Gastrocnemius medialis (tissue), 4 donors: ENCODE results near the gene SAP30. TPM values are rescaled to one million over a fixed set of nuclear protein-coding genes. Genes with fewer than 3 reads are reported as not detected.

Experiments
- ATAC-seq, 2 donors: fragments of 150-250 bp; one replicate each; pipeline ENCODE4 v1.9.1; 2016
- DNase-seq, 2 donors: peaks; one replicate each; pipeline ENCODE4 v3.0.0-alpha.2; 2019
- H3K27ac ChIP-seq, 4 donors: fragments of 200-600 bp; sonication (generic); 1 replicate in 1 of 4; 2 replicates in 3 of 4; pipeline ENCODE4 v1.5.1; 2016 to 2018; ENCODE audit warnings: mild to moderate bottlenecking in 2 of 4, moderate library complexity in 1 of 4
- H3K27me3 ChIP-seq, 3 donors: fragments of 200-600 bp; sonication (generic) in 2 of 3; 1 replicate in 1 of 3; 2 replicates in 2 of 3; pipeline versions ENCODE4 v1.5.1 to v1.6.0; 2016 to 2019; ENCODE audit warnings: mild to moderate bottlenecking in 1 of 3, moderate library complexity in 1 of 3
- H3K36me3 ChIP-seq, 2 donors: fragments of 200-600 bp; sonication (generic) in 1 of 2; one replicate each; pipeline ENCODE4 v1.5.1; 2017 to 2018
- H3K4me1 ChIP-seq, 2 donors: fragments of 200-600 bp; sonication (generic) in 1 of 2; one replicate each; pipeline ENCODE4 v1.5.1; 2016 to 2017; ENCODE audit warnings: mild to moderate bottlenecking in 2 of 2
- H3K4me3 ChIP-seq, 4 donors: fragments of 200-600 bp; sonication (generic) in 3 of 4; 1 replicate in 1 of 4; 2 replicates in 3 of 4; pipeline ENCODE4 v1.5.1; 2016 to 2019; ENCODE audit warnings: mild to moderate bottlenecking in 2 of 4
- H3K9me3 ChIP-seq, 3 donors: fragments of 200-600 bp; sonication (generic) in 2 of 3; 1 replicate in 1 of 3; 2 replicates in 2 of 3; pipeline ENCODE4 v1.5.1; 2016 to 2019
- CTCF ChIP-seq, 5 experiments: fragments of 450-650 bp in 3 of 5; fragments of 200-600 bp in 2 of 5; sonication (generic) in 2 of 5; IDR thresholded peaks in 4 of 5; conservative IDR thresholded peaks in 1 of 5; 1 replicate in 4 of 5; 2 replicates in 1 of 5; pipeline ENCODE4 v1.5.1; 2016 to 2019; ENCODE audit warnings: antibody characterized with exemption in 5 of 5, mild to moderate bottlenecking in 3 of 5, moderate library complexity in 3 of 5
- POLR2A ChIP-seq, 2 donors: fragments of 450-650 bp; IDR thresholded peaks; one replicate each; pipeline ENCODE4 v1.6.1; 2017; ENCODE audit warnings: antibody characterized with exemption in 2 of 2, mild to moderate bottlenecking in 2 of 2, moderate library complexity in 2 of 2
- in situ Hi-C, 4 donors: fragments of 200-750 bp; cut with MboI; loops; one replicate each; pipeline versions ENCODE4 v1.15.0 to v1.8.0; 2017; ENCODE audit warnings: low sequenced_read_pairs in 4 of 4
- intact Hi-C: fragments of 100-400 bp; cut with DNase I; formaldehyde crosslinking; loops from one replicate; pipeline ENCODE4 v1.15.1; 2023; ENCODE audit warnings: low total_unique reads
- total RNA-seq, 4 donors: library from RNA; depleted of rRNA; stranded (reverse); fragments of >200 nt; gene quantifications; one replicate each; pipeline versions ENCODE4 v1.1.0 to v1.2.3, GENCODE V29; 2016

SAP30 gene
- total RNA-seq, 4 donors from 2014 or later, result 13.3 to 24.8 (median 18.2) TPM

GRCh38 chr4:173381610-173382009 lies 10.9 kb downstream of the SAP30 start:
- Histone ChIP-seq H3K9me3 (no peaks in the 10 kb centered on the region), H3K4me1 (no peaks in the 10 kb centered on the region), H3K36me3 (no peaks in the 10 kb centered on the region), H3K27ac (no peak overlapping the region), H3K4me3 (no peak overlapping the region), H3K27me3 (no peaks in the 10 kb centered on the region)
- TF ChIP-seq CTCF (IDR thresholded peaks at IDR 0.05 in 4 of 5, conservative IDR thresholded peaks at IDR 0.05 in 1 of 5) (no peak), POLR2A (IDR thresholded peaks at IDR 0.05) (no peak)
- intact Hi-C loops (no loop called here), in situ Hi-C loops (no loop called here)
- no peak for ATAC-seq
- DNase-seq, result no peak

GRCh38 chr4:173382349-173382748 lies 11.6 kb downstream of the SAP30 start:
- intact Hi-C loops (no loop called here), in situ Hi-C loops (no loop called here)
- H3K9me3 ChIP-seq, result no peaks in the 10 kb centered on the region
- H3K4me3 ChIP-seq, result no peak overlapping the region
- H3K27me3 ChIP-seq, result no peaks in the 10 kb centered on the region
- no peak overlapping the region for H3K27ac ChIP-seq
- ATAC-seq (no peak), DNase-seq (no peak)
- TF ChIP-seq CTCF (IDR thresholded peaks at IDR 0.05 in 4 of 5, conservative IDR thresholded peaks at IDR 0.05 in 1 of 5) (no peak), POLR2A (IDR thresholded peaks at IDR 0.05) (no peak)
- H3K36me3 ChIP-seq, result no peaks in the 10 kb centered on the region
- no peaks in the 10 kb centered on the region for H3K4me1 ChIP-seq

GRCh38 chr4:173386751-173387150 lies 16.0 kb downstream of the SAP30 start:
- DNase-seq (no peak), ATAC-seq (no peak)
- intact Hi-C loops (no loop called here), in situ Hi-C loops (no loop called here)
- Histone ChIP-seq H3K9me3 (no peaks in the 10 kb centered on the region), H3K4me3 (no peak overlapping the region), H3K27me3 (no peaks in the 10 kb centered on the region), H3K36me3 (no peaks in the 10 kb centered on the region), H3K4me1 (no peaks in the 10 kb centered on the region), H3K27ac (no peak overlapping the region)
- TF ChIP-seq POLR2A (IDR thresholded peaks at IDR 0.05) (no peak), CTCF (IDR thresholded peaks at IDR 0.05 in 4 of 5, conservative IDR thresholded peaks at IDR 0.05 in 1 of 5) (no peak)

- intact Hi-C loops (no loop called here), in situ Hi-C loops (no loop called here)
- Histone ChIP-seq H3K36me3 (peaks cover 0 to 12% of the 10 kb centered on the region in 2 donors), H3K9me3 (no peaks in the 10 kb centered on the region), H3K4me3 (no peak overlapping the region), H3K4me1 (no peaks in the 10 kb centered on the region), H3K27me3 (no peaks in the 10 kb centered on the region), H3K27ac (no peak overlapping the region)
- ATAC-seq (no peak), DNase-seq (no peak)
- TF ChIP-seq POLR2A (IDR thresholded peaks at IDR 0.05) (no peak), CTCF (IDR thresholded peaks at IDR 0.05 in 4 of 5, conservative IDR thresholded peaks at IDR 0.05 in 1 of 5) (no peak)
Observed at GRCh38 chr4:173391701-173392100, 20.9 kb downstream of the SAP30 start.

- ATAC-seq (no peak), DNase-seq (no peak)
- Histone ChIP-seq H3K27me3 (no peaks in the 10 kb centered on the region), H3K9me3 (no peaks in the 10 kb centered on the region), H3K36me3 (peaks cover 0 to 7% of the 10 kb centered on the region in 2 donors), H3K4me1 (no peaks in the 10 kb centered on the region), H3K27ac (no peak overlapping the region), H3K4me3 (no peak overlapping the region)
- in situ Hi-C loops (no loop called here), intact Hi-C loops (no loop called here)
- TF ChIP-seq CTCF (IDR thresholded peaks at IDR 0.05 in 4 of 5, conservative IDR thresholded peaks at IDR 0.05 in 1 of 5), result no peak
- TF ChIP-seq POLR2A (IDR thresholded peaks at IDR 0.05), result no peak
Observed at GRCh38 chr4:173397604-173398003, 26.9 kb downstream of the SAP30 start.
